B cell (primary cell): ENCODE data around the gene MZT2A. TPM values are rescaled to one million over a fixed set of nuclear protein-coding genes. Genes with fewer than 3 reads are reported as not detected.
"Not testable (repeated sequence)": the region's sequence is repeated elsewhere in the genome, so short reads cannot be mapped to it uniquely, and the experiment has no call there.

Source experiments
- ATAC-seq: fragments of 200-7000 bp; cut with Tn5 transposase; one replicate; pipeline ENCODE4 v1.10.0; 2021; ENCODE audit warnings: low read depth, mild to moderate bottlenecking, moderate number of reproducible peaks, moderate library complexity
- CTCF ChIA-PET: fragments of 350-600 bp; sonication (Branson Sonifier 250); formaldehyde crosslinking; loops from one replicate; lab custom pipeline; 2021; ENCODE audit warnings: antibody characterized with exemption, inconsistent platforms; lab: Charles Lee
- POLR2A ChIA-PET: fragments of 350-600 bp; sonication (Branson Sonifier 250); formaldehyde crosslinking; loops from one replicate; lab custom pipeline; 2021; ENCODE audit warnings: antibody characterized with exemption; lab: Charles Lee
- DNase-seq: peaks from one replicate; pipeline ENCODE4 v3.0.0; 2013
- H2AFZ ChIP-seq: 2 replicates; pipeline ENCODE4 v1.6.1; 2012; ENCODE audit warnings: mild to moderate bottlenecking, low read depth, low read length; ENCODE audit not compliant: insufficient read depth, poor library complexity, severe bottlenecking
- H3K27ac ChIP-seq, 2 donors: 1 replicate in 1 of 2; 2 replicates in 1 of 2; pipeline ENCODE4 v1.5.1; 2012 to 2013; ENCODE audit warnings: low read length in 2 of 2, mild to moderate bottlenecking in 2 of 2, moderate library complexity in 1 of 2
- H3K27me3 ChIP-seq, 4 experiments: fragments of 200-600 bp in 1 of 4; sonication (generic) in 1 of 4; replicated peaks in 1 of 4; 1 replicate in 2 of 4; 2 replicates in 2 of 4; pipeline versions ENCODE4 v1.6.1 to v1.7.0; 2013 to 2016; ENCODE audit warnings: low read length in 3 of 4, mild to moderate bottlenecking in 2 of 4, mixed read lengths in 1 of 4, moderate library complexity in 1 of 4; ENCODE audit not compliant: insufficient read depth in 4 of 4, control insufficient read depth in 3 of 4; ENCODE audit errors: control extremely low read depth in 1 of 4
- H3K36me3 ChIP-seq, 2 experiments: replicated peaks in 1 of 2; 1 replicate in 1 of 2; 2 replicates in 1 of 2; pipeline versions ENCODE4 v1.6.1 to v1.7.1; 2013; ENCODE audit warnings: low read length in 1 of 2; ENCODE audit not compliant: insufficient read depth in 2 of 2, control insufficient read depth in 1 of 2; ENCODE audit errors: control extremely low read depth in 1 of 2, extremely low read depth in 1 of 2
- H3K4me1 ChIP-seq, 2 donors: fragments of 200-600 bp in 1 of 2; sonication (generic) in 1 of 2; 1 replicate in 1 of 2; 2 replicates in 1 of 2; pipeline versions ENCODE4 v1.5.1 to v1.6.1; 2013 to 2017; ENCODE audit warnings: low read length in 2 of 2; ENCODE audit not compliant: control insufficient read depth in 2 of 2, insufficient read depth in 2 of 2
- H3K4me2 ChIP-seq: replicated peaks from 2 replicates; pipeline ENCODE3; 2012; ENCODE audit warnings: mild to moderate bottlenecking, low read depth, low read length; ENCODE audit not compliant: poor library complexity, severe bottlenecking
- H3K4me3 ChIP-seq, 5 experiments: fragments of 200-600 bp in 1 of 5; sonication (generic) in 1 of 5; 1 replicate in 3 of 5; 2 replicates in 2 of 5; pipeline versions ENCODE4 v1.5.1 to v1.7.0; 2011 to 2016; ENCODE audit warnings: low read length in 4 of 5, mild to moderate bottlenecking in 4 of 5, low read depth in 2 of 5, control low read depth in 1 of 5, moderate library complexity in 1 of 5; ENCODE audit not compliant: insufficient read depth in 1 of 5; ENCODE audit errors: control extremely low read depth in 1 of 5, extremely low read depth in 1 of 5
- H3K79me2 ChIP-seq: fragments of 200-600 bp; sonication (generic); one replicate; pipeline ENCODE4 v1.6.0; 2016; ENCODE audit warnings: low read length; ENCODE audit not compliant: control insufficient read depth, insufficient read depth
- H3K9ac ChIP-seq: fragments of 200-600 bp; sonication (generic); 2 replicates; pipeline ENCODE4 v1.6.1; 2017; ENCODE audit warnings: mild to moderate bottlenecking, low read length, moderate library complexity
- H3K9me3 ChIP-seq, 3 donors: one replicate each; pipeline versions ENCODE4 v1.6.1 to v1.7.1; 2013; ENCODE audit warnings: low read length in 2 of 3; ENCODE audit not compliant: control insufficient read depth in 2 of 3, insufficient read depth in 1 of 3; ENCODE audit errors: control extremely low read depth in 1 of 3
- H4K20me1 ChIP-seq: 2 replicates; pipeline ENCODE4 v1.6.0; 2012; ENCODE audit warnings: mild to moderate bottlenecking, low read length; ENCODE audit not compliant: insufficient read depth, control insufficient read depth, poor library complexity, severe bottlenecking
- H3K27ac Mint-ChIP-seq: one replicate; pipeline ENCODE4 v1.8.0; 2021; ENCODE audit warnings: mixed read lengths
- H3K27me3 Mint-ChIP-seq: one replicate; pipeline ENCODE4 v1.8.0; 2021; ENCODE audit warnings: mixed read lengths
- H3K4me1 Mint-ChIP-seq: one replicate; pipeline ENCODE4 v1.8.0; 2021; ENCODE audit warnings: mixed read lengths
- H3K4me3 Mint-ChIP-seq: one replicate; pipeline ENCODE4 v1.8.0; 2021; ENCODE audit warnings: mixed read lengths
- H3K9me3 Mint-ChIP-seq: one replicate; pipeline ENCODE4 v1.8.0; 2022; ENCODE audit warnings: mixed read lengths; ENCODE audit not compliant: insufficient read depth
- WGBS: methylation state at CpG from one replicate; pipeline ENCODE4 v1.1.5; 2013; ENCODE audit warnings: missing lambda C conversion rate; ENCODE audit not compliant: insufficient coverage; 5-methylcytosine and 5-hydroxymethylcytosine counted together
- intact Hi-C: fragments of 100-400 bp; cut with micrococcal nuclease; formaldehyde crosslinking; loops from one replicate; pipeline ENCODE4 v1.10.0; 2022
- polyA plus RNA-seq: library from polyadenylated mRNA; depleted of rRNA; stranded (reverse); fragments of >200 nt; gene quantifications from 2 replicates; pipeline ENCODE4 v1.2.3, GENCODE V29; 2012
- total RNA-seq, 2 donors: library from RNA; stranded (reverse); fragments of 120-200 nt in 1 of 2; gene quantifications; 1 replicate in 1 of 2; 2 replicates in 1 of 2; pipeline versions ENCODE4 v1.2.3 to v1.2.4, GENCODE V29; 2013 to 2022

MZT2A gene
- total and polyA plus RNA-seq, 2 donors (not counting 1 experiment from before 2014, with no cell fraction given): 53.3 to 76.1 TPM

- H3K27me3 ChIP-seq, H3K27me3 Mint-ChIP-seq, DNase-seq, H3K4me1 ChIP-seq, H3K27ac ChIP-seq, intact Hi-C loops, H3K79me2 ChIP-seq, H3K36me3 ChIP-seq, POLR2A ChIA-PET, H3K9me3 ChIP-seq, H3K9me3 Mint-ChIP-seq, H3K4me1 Mint-ChIP-seq, H3K27ac Mint-ChIP-seq, CTCF ChIA-PET, H3K4me2 ChIP-seq, H3K9ac ChIP-seq, H3K4me3 Mint-ChIP-seq, H4K20me1 ChIP-seq, ATAC-seq, H2AFZ ChIP-seq, H3K4me3 ChIP-seq: not testable (repeated sequence)
- 100% methylated on average over 7 of the region's 9 CpGs for WGBS
These were observed 13.2 kb downstream of the MZT2A start for GRCh38 chr2:131478850-131479461.

GRCh38 chr2:131478074-131478849, 13.9 kb downstream of the MZT2A start:
- ATAC-seq, H3K27me3 Mint-ChIP-seq, H3K4me3 Mint-ChIP-seq, H3K9me3 ChIP-seq, H3K27ac ChIP-seq, H3K4me2 ChIP-seq, H3K9me3 Mint-ChIP-seq, H3K27ac Mint-ChIP-seq, H4K20me1 ChIP-seq, H3K36me3 ChIP-seq, H3K9ac ChIP-seq, DNase-seq, H3K79me2 ChIP-seq, CTCF ChIA-PET, intact Hi-C loops, H3K4me1 Mint-ChIP-seq, H3K4me3 ChIP-seq, POLR2A ChIA-PET, H2AFZ ChIP-seq, H3K4me1 ChIP-seq, H3K27me3 ChIP-seq: not testable (repeated sequence)
- WGBS: 96% methylated on average over 6 of the region's 18 CpGs

- H3K27ac ChIP-seq, H3K36me3 ChIP-seq, H4K20me1 ChIP-seq, CTCF ChIA-PET, H2AFZ ChIP-seq, H3K9me3 ChIP-seq, H3K79me2 ChIP-seq, DNase-seq, H3K27me3 ChIP-seq, H3K4me3 ChIP-seq, H3K9ac ChIP-seq, H3K27me3 Mint-ChIP-seq, POLR2A ChIA-PET, H3K9me3 Mint-ChIP-seq, H3K4me2 ChIP-seq, H3K4me1 ChIP-seq, H3K27ac Mint-ChIP-seq, H3K4me3 Mint-ChIP-seq, H3K4me1 Mint-ChIP-seq, ATAC-seq, intact Hi-C loops: not testable (repeated sequence)
- whole genome bisulfite sequencing: 92% methylated on average over 1 of the region's 1 CpG
These were observed 15.0 kb downstream of the MZT2A start for GRCh38 chr2:131477227-131477626.

- H3K4me2 ChIP-seq, H3K27ac ChIP-seq, H3K27me3 ChIP-seq, H3K27me3 Mint-ChIP-seq, H3K9ac ChIP-seq, POLR2A ChIA-PET, H3K4me3 Mint-ChIP-seq, H3K4me3 ChIP-seq, H3K9me3 Mint-ChIP-seq, H2AFZ ChIP-seq, H3K27ac Mint-ChIP-seq, H3K9me3 ChIP-seq, ATAC-seq, H3K4me1 ChIP-seq, H3K79me2 ChIP-seq, H3K36me3 ChIP-seq, CTCF ChIA-PET, H4K20me1 ChIP-seq, H3K4me1 Mint-ChIP-seq, DNase-seq, intact Hi-C loops: not testable (repeated sequence)
- 97% methylated on average over 22 of the region's 25 CpGs for WGBS
These were observed 15.8 kb downstream of the MZT2A start for GRCh38 chr2:131476363-131476762.
